Ovary (tissue), 3 donors: ENCODE results near the gene CTNNBIP1.

Experiments used
- CTCF ChIP-seq, 3 donors: fragments of 450-650 bp in 2 of 3; fragments of 200-600 bp in 1 of 3; IDR thresholded peaks; one replicate each; pipeline versions ENCODE4 v1.5.1 to v1.8.0; 2016 to 2022; ENCODE audit warnings: antibody characterized with exemption in 3 of 3, mild to moderate bottlenecking in 1 of 3
- POLR2A ChIP-seq: fragments of 450-650 bp; IDR thresholded peaks from one replicate; pipeline ENCODE4 v1.6.1; 2017; ENCODE audit warnings: antibody characterized with exemption, mild to moderate bottlenecking, moderate library complexity
- donor health status: DM: no; HTN: no; CAD: no.

- TF ChIP-seq POLR2A = no peak
- TF ChIP-seq CTCF (IDR thresholded peaks at IDR 0.05) = no peak
Observed at GRCh38 chr1:9835758-9836631, 74.1 kb downstream of the CTNNBIP1 start.
